ENCODE data around the gene HACD2.

DNA sequence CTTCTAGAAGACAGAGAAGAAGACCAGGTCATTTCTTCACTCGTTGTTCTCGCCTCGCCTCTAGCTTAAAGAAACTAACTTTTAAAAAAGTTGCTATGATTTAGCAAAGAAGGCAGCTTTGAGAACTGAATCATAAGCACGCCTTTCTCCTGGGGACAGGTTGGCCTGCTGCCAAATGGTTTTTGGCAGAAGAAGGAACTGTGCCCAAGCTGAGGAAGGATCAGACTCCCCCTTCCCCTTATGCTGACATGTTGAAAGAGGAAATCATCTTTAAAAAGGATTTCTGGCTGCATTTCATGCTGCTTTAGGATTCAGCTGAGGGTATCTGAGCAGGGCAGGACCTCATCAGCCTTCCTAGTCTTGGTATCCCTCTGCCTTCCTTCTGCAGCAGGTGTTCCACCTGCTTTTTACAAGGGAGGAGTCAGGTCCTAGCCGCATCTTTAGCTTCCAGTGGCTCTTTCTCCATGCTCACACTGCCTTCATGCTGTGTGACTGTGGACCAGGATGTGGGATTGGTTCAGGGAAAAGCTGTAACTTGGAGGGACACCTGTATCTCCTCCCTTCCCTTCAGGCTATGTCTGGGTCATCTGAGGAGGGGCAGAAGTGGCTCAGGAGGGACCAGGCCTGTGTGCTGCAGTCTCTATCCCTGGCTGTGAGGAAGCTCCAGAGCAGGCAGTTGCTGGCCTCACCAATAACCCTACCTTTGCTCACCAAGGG lies 34.1 kb upstream of the HACD2 start:
- TF ChIP-seq, protein P1, sequence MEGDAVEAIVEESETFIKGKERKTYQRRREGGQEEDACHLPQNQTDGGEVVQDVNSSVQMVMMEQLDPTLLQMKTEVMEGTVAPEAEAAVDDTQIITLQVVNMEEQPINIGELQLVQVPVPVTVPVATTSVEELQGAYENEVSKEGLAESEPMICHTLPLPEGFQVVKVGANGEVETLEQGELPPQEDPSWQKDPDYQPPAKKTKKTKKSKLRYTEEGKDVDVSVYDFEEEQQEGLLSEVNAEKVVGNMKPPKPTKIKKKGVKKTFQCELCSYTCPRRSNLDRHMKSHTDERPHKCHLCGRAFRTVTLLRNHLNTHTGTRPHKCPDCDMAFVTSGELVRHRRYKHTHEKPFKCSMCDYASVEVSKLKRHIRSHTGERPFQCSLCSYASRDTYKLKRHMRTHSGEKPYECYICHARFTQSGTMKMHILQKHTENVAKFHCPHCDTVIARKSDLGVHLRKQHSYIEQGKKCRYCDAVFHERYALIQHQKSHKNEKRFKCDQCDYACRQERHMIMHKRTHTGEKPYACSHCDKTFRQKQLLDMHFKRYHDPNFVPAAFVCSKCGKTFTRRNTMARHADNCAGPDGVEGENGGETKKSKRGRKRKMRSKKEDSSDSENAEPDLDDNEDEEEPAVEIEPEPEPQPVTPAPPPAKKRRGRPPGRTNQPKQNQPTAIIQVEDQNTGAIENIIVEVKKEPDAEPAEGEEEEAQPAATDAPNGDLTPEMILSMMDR (IDR thresholded peaks at IDR 0.05; ENCODE audit: low read depth, low read length) = no peak
- TF ChIP-seq, protein P2, sequence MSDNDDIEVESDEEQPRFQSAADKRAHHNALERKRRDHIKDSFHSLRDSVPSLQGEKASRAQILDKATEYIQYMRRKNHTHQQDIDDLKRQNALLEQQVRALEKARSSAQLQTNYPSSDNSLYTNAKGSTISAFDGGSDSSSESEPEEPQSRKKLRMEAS (IDR thresholded peaks at IDR 0.05; ENCODE audit: low read depth, low read length) = no peak
